Natural killer cell (primary cell): ENCODE results near the gene PCDHGA1. TPM values are rescaled to one million over a fixed set of nuclear protein-coding genes. Genes with fewer than 3 reads are reported as not detected.
"Not testable (repeated sequence)": the region's sequence is repeated elsewhere in the genome, so short reads cannot be mapped to it uniquely, and the experiment has no call there.

Experiments
- ATAC-seq, 3 donors: fragments of 150-1000 bp in 2 of 3; fragments of 200-7000 bp in 1 of 3; cut with Tn5 transposase; 1 replicate in 1 of 3; 2 replicates in 2 of 3; pipeline ENCODE4 v1.10.0; 2021; ENCODE audit warnings: mild to moderate bottlenecking in 2 of 3, moderate library complexity in 2 of 3
- DNase-seq, 2 donors: peaks; one replicate each; pipeline versions ENCODE4 v3.0.0 to v3.0.0-alpha.2; 2013 to 2021; ENCODE audit warnings: mixed read lengths in 1 of 2
- H3K27ac ChIP-seq: one replicate; pipeline ENCODE4 v1.5.1; 2013; ENCODE audit warnings: mild to moderate bottlenecking, low read length
- H3K27me3 ChIP-seq: one replicate; pipeline ENCODE4 v1.6.1; 2013; ENCODE audit warnings: low read length; ENCODE audit not compliant: control insufficient read depth, insufficient read depth
- H3K36me3 ChIP-seq: one replicate; pipeline ENCODE4 v1.6.1; 2013; ENCODE audit warnings: low read length; ENCODE audit not compliant: control insufficient read depth, insufficient read depth
- H3K4me1 ChIP-seq: one replicate; pipeline ENCODE4 v1.6.1; 2013; ENCODE audit warnings: low read length; ENCODE audit not compliant: control insufficient read depth, insufficient read depth
- H3K4me3 ChIP-seq: one replicate; pipeline ENCODE4 v1.5.1; 2013; ENCODE audit warnings: low read length
- H3K9me3 ChIP-seq: one replicate; pipeline ENCODE4 v1.6.1; 2013; ENCODE audit warnings: low read length; ENCODE audit not compliant: control insufficient read depth, insufficient read depth
- H3K27ac Mint-ChIP-seq, 2 donors: one replicate each; pipeline ENCODE4 v1.8.0; 2022; ENCODE audit warnings: mild to moderate bottlenecking in 2 of 2, mixed read lengths in 2 of 2, moderate library complexity in 1 of 2
- H3K27me3 Mint-ChIP-seq, 2 donors: one replicate each; pipeline ENCODE4 v1.8.0; 2022; ENCODE audit warnings: low read depth in 2 of 2, mixed read lengths in 2 of 2
- H3K36me3 Mint-ChIP-seq: one replicate; pipeline ENCODE4 v1.8.0; 2022; ENCODE audit warnings: mixed read lengths
- H3K4me1 Mint-ChIP-seq, 2 donors: one replicate each; pipeline ENCODE4 v1.8.0; 2022; ENCODE audit warnings: mixed read lengths in 2 of 2
- H3K4me3 Mint-ChIP-seq: one replicate; pipeline ENCODE4 v1.8.0; 2022; ENCODE audit warnings: mild to moderate bottlenecking, moderate library complexity, mixed read lengths
- H3K9me3 Mint-ChIP-seq, 2 donors: one replicate each; pipeline ENCODE4 v1.8.0; 2022; ENCODE audit warnings: mixed read lengths in 2 of 2
- WGBS: methylation state at CpG from one replicate; pipeline ENCODE4 v1.1.7; 2013; ENCODE audit warnings: missing lambda C conversion rate; ENCODE audit not compliant: insufficient coverage; 5-methylcytosine and 5-hydroxymethylcytosine counted together
- intact Hi-C: fragments of 100-400 bp; cut with micrococcal nuclease; formaldehyde crosslinking; loops from one replicate; pipeline ENCODE4 v1.14.2; 2022
- total RNA-seq, 4 donors: library from RNA; stranded (reverse); fragments of 120-200 nt in 1 of 4; gene quantifications; one replicate each; pipeline versions ENCODE4 v1.2.3 to v1.2.4, GENCODE V29; 2013 to 2022
- TF ChIP-seq, protein P1 (sequence below): fragments of 200-600 bp; IDR thresholded peaks from one replicate; pipeline ENCODE4 v1.8.0; 2022; ENCODE audit warnings: antibody characterized with exemption

Gene PCDHGA1
- total RNA-seq, 3 donors from 2014 or later (not counting 1 experiment from before 2014, with no cell fraction given): not detected

DNA sequence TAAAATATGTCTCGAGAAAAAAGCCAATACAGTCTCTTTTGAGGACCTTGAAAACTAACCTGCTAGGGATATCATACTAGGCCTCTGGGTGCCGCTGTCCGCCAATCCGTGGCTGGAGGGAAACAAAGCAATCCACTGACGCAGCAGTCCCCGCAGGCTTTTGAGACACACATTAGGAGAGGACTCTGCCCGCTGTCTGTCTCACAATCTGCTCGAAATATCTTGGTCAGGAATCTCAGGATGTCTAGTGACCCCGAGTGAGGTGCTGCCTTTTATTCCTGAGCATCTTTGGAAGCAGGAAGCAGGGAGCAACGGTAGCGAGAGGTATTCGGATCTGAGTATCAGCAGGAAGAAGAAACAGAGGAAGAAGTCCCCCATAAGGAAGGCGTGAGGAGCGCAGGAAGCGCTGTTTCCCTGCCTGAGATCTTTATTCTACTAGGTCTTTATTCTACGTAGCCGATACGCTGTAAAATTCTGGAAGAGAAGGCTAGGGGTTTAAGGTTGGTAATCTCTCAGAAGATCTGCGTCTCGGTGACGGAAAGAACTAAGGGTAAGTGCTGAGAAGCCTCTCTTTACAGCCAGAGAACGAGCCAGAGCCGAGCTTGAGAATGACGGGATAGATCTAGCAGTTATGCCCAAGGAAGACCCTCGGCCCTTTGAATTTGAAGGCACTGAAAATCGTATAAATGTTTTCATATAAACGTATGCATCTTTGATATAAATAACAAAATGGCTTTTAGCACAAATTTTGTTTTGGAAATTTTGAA lies 4.0 kb upstream of the PCDHGA1 start:
- H3K4me3 ChIP-seq: peak overlapping the region; percentile 32
- intact Hi-C loops: loop anchor here (1.0 to 5.0 kb wide), 2 partner anchors 186 to 198 kb away; no protein-coding TSS in a partner anchor

GRCh38 chr5:141328231-141328630 lies 2.1 kb upstream of the PCDHGA1 start:
- ATAC-seq: no peak
- Mint-ChIP-seq H3K27me3 (peaks cover 46 to 79% of the 10 kb centered on the region in 2 donors), H3K36me3 (peaks cover 6% of the 10 kb centered on the region), H3K9me3 (no peaks in the 10 kb centered on the region), H3K4me1 (peaks cover 7 to 8% of the 10 kb centered on the region in 2 donors), H3K4me3 (no peak overlapping the region), H3K27ac (no peak overlapping the region)
- 77% methylated on average over 8 of the region's 8 CpGs for WGBS
- no peak for DNase-seq
- no peak overlapping the region for H3K4me3 ChIP-seq
- H3K27ac ChIP-seq: no peak overlapping the region
- TF ChIP-seq, protein P1, sequence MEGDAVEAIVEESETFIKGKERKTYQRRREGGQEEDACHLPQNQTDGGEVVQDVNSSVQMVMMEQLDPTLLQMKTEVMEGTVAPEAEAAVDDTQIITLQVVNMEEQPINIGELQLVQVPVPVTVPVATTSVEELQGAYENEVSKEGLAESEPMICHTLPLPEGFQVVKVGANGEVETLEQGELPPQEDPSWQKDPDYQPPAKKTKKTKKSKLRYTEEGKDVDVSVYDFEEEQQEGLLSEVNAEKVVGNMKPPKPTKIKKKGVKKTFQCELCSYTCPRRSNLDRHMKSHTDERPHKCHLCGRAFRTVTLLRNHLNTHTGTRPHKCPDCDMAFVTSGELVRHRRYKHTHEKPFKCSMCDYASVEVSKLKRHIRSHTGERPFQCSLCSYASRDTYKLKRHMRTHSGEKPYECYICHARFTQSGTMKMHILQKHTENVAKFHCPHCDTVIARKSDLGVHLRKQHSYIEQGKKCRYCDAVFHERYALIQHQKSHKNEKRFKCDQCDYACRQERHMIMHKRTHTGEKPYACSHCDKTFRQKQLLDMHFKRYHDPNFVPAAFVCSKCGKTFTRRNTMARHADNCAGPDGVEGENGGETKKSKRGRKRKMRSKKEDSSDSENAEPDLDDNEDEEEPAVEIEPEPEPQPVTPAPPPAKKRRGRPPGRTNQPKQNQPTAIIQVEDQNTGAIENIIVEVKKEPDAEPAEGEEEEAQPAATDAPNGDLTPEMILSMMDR: no peak
- intact Hi-C loops: loop anchor here (5.0 kb wide), 1 partner anchor 184 kb away; no protein-coding TSS in a partner anchor
- H3K36me3 ChIP-seq: no peaks in the 10 kb centered on the region
- peaks cover 29% of the 10 kb centered on the region for H3K27me3 ChIP-seq
- peaks cover 13% of the 10 kb centered on the region for H3K9me3 ChIP-seq
- peaks cover 5% of the 10 kb centered on the region for H3K4me1 ChIP-seq

More for the DNA sequence above, 4.0 kb upstream of the PCDHGA1 start:
- TF ChIP-seq, protein P1: peak; percentile 67
- peak; percentile 52 to 81 for DNase-seq
- H3K9me3 ChIP-seq: peaks cover 3% of the 10 kb centered on the region
- peak overlapping the region; percentile 92 for H3K4me3 Mint-ChIP-seq
- 19% methylated on average over 26 of the region's 27 CpGs for WGBS
- H3K4me1 ChIP-seq: peaks cover 8% of the 10 kb centered on the region
- H3K9me3 Mint-ChIP-seq: no peaks in the 10 kb centered on the region
- peaks cover 35 to 60% of the 10 kb centered on the region in 2 donors for H3K27me3 Mint-ChIP-seq
- peak overlapping the region; percentile 22 for H3K27ac ChIP-seq
- H3K36me3 ChIP-seq: no peaks in the 10 kb centered on the region
- peak; percentile 64 to 94 (median 85) for ATAC-seq
- peaks cover 18% of the 10 kb centered on the region for H3K36me3 Mint-ChIP-seq
- H3K4me1 Mint-ChIP-seq: peaks cover 7 to 8% of the 10 kb centered on the region in 2 donors
- peaks cover 15% of the 10 kb centered on the region for H3K27me3 ChIP-seq
- peak overlapping the region in 1 of 2 donors; percentile 92 for H3K27ac Mint-ChIP-seq

DNA sequence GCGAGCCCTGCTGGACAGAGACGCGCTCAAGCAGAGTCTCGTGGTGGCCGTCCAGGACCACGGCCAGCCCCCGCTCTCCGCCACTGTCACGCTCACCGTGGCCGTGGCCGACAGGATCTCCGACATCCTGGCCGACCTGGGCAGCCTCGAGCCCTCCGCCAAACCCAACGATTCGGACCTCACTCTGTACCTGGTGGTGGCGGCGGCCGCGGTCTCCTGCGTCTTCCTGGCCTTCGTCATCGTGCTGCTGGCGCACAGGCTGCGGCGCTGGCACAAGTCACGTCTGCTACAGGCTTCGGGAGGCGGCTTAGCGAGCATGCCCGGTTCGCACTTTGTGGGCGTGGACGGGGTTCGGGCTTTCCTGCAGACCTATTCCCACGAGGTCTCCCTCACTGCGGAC lies 2.3 kb downstream of the PCDHGA1 start:
- ATAC-seq, intact Hi-C loops, H3K27ac ChIP-seq, H3K36me3 ChIP-seq, H3K4me3 Mint-ChIP-seq, DNase-seq, H3K4me1 ChIP-seq, H3K27ac Mint-ChIP-seq, H3K9me3 Mint-ChIP-seq, H3K4me3 ChIP-seq, H3K4me1 Mint-ChIP-seq: not testable (repeated sequence)
- H3K9me3 ChIP-seq: peaks cover 16% of the 10 kb centered on the region
- WGBS: 54% methylated on average over 37 of the region's 39 CpGs
- Mint-ChIP-seq H3K36me3 (peaks cover 38% of the 10 kb centered on the region), H3K27me3 (peaks cover 63 to 98% of the 10 kb centered on the region in 2 donors)
- H3K27me3 ChIP-seq: peaks cover 52% of the 10 kb centered on the region

- Mint-ChIP-seq H3K27ac (no peak within 1 kb of the TSS), H3K27me3 (peaks cover 69 to 95% of the 10 kb centered on the region in 2 donors), H3K36me3 (peaks cover 58% of the 10 kb centered on the region), H3K4me3 (no peak within 1 kb of the TSS), H3K9me3 (peaks cover 5 to 8% of the 10 kb centered on the region in 2 donors), H3K4me1 (no peaks in the 10 kb centered on the region)
- 21% methylated on average over 27 of the region's 27 CpGs for WGBS
- Histone ChIP-seq H3K4me3 (no peak within 1 kb of the TSS), H3K27ac (no peak within 1 kb of the TSS), H3K9me3 (peaks cover 20% of the 10 kb centered on the region), H3K36me3 (no peaks in the 10 kb centered on the region), H3K27me3 (peaks cover 59% of the 10 kb centered on the region), H3K4me1 (no peaks in the 10 kb centered on the region)
- TF ChIP-seq, protein P1: no peak
- ATAC-seq (no peak), DNase-seq (peak in 1 of 2 donors; percentile 13)
- intact Hi-C loops: no loop called here
Measured at GRCh38 chr5:141338538-141339306, 8.4 kb downstream of the PCDHGA1 start, which contains the start of gene PCDHGA2. PCDHGA2 (plus strand) TSS chr5:141338760.

GRCh38 chr5:141340781-141341354 lies 10.6 kb downstream of the PCDHGA1 start:
- ATAC-seq, H3K9me3 Mint-ChIP-seq, H3K4me3 ChIP-seq, H3K27ac ChIP-seq, H3K27ac Mint-ChIP-seq, H3K4me1 Mint-ChIP-seq, H3K4me1 ChIP-seq, DNase-seq, H3K36me3 ChIP-seq, H3K4me3 Mint-ChIP-seq, intact Hi-C loops: not testable (repeated sequence)
- peaks cover 60 to 92% of the 10 kb centered on the region in 2 donors for H3K27me3 Mint-ChIP-seq
- Histone ChIP-seq H3K27me3 (peaks cover 61% of the 10 kb centered on the region), H3K9me3 (peaks cover 33% of the 10 kb centered on the region)
- H3K36me3 Mint-ChIP-seq: peaks cover 53% of the 10 kb centered on the region
- 73% methylated on average over 41 of the region's 45 CpGs for WGBS
